IPS-15b (cell line): Measurements from ENCODE around the gene MPDZ.

ENCODE experiments used
- H3K27me3 ChIP-seq: one replicate; pipeline ENCODE4 v1.6.1; 2013; ENCODE audit warnings: low read length; ENCODE audit not compliant: control insufficient read depth, insufficient read depth
- H3K36me3 ChIP-seq: one replicate; pipeline ENCODE4 v1.6.1; 2013; ENCODE audit warnings: low read length; ENCODE audit not compliant: control insufficient read depth, insufficient read depth
- H3K4me1 ChIP-seq: one replicate; pipeline ENCODE4 v1.6.1; 2013; ENCODE audit warnings: mild to moderate bottlenecking, low read length; ENCODE audit not compliant: control insufficient read depth, insufficient read depth
- H3K4me3 ChIP-seq: one replicate; pipeline ENCODE4 v1.5.1; 2013; ENCODE audit warnings: low read depth, low read length
- H3K9ac ChIP-seq: one replicate; pipeline ENCODE4 v1.6.1; 2013; ENCODE audit warnings: low read depth, mild to moderate bottlenecking, low read length
- H3K9me3 ChIP-seq: one replicate; pipeline ENCODE4 v1.6.1; 2013; ENCODE audit warnings: mild to moderate bottlenecking, low read length; ENCODE audit not compliant: control insufficient read depth, insufficient read depth

The MPDZ gene

GRCh38 chr9:13279284-13280141 lies at the start of gene MPDZ:
Gene MPDZ (minus strand): TSS chr9:13279692. CDS start chr9:13250315, 29,377 bp downstream.
- H3K9ac ChIP-seq, result peak within 1 kb of the TSS; percentile 73
- H3K9me3 ChIP-seq, result no peaks in the 10 kb centered on the region
- peak within 1 kb of the TSS; percentile 85 for H3K4me3 ChIP-seq
- H3K36me3 ChIP-seq, result no peaks in the 10 kb centered on the region
- peaks cover 10% of the 10 kb centered on the region for H3K4me1 ChIP-seq
- H3K27me3 ChIP-seq, result no peaks in the 10 kb centered on the region

- Histone ChIP-seq H3K36me3 (no peaks in the 10 kb centered on the region), H3K9ac (no peak overlapping the region), H3K4me3 (no peak overlapping the region), H3K9me3 (no peaks in the 10 kb centered on the region), H3K27me3 (no peaks in the 10 kb centered on the region), H3K4me1 (no peaks in the 10 kb centered on the region)
These were observed 45.5 kb upstream of the MPDZ start for GRCh38 chr9:13324988-13325387.

- Histone ChIP-seq H3K4me1 (no peaks in the 10 kb centered on the region), H3K4me3 (no peak overlapping the region), H3K27me3 (no peaks in the 10 kb centered on the region), H3K9ac (no peak overlapping the region), H3K9me3 (no peaks in the 10 kb centered on the region), H3K36me3 (no peaks in the 10 kb centered on the region)
These were observed 43.5 kb upstream of the MPDZ start for GRCh38 chr9:13322828-13323550.

GRCh38 chr9:13318027-13318426 lies 38.5 kb upstream of the MPDZ start:
- no peaks in the 10 kb centered on the region for H3K9me3 ChIP-seq
- no peaks in the 10 kb centered on the region for H3K36me3 ChIP-seq
- no peaks in the 10 kb centered on the region for H3K27me3 ChIP-seq

GRCh38 chr9:13296972-13297371 lies 17.5 kb upstream of the MPDZ start:
- Histone ChIP-seq H3K9me3 (no peaks in the 10 kb centered on the region), H3K4me3 (no peak overlapping the region), H3K4me1 (no peaks in the 10 kb centered on the region), H3K36me3 (no peaks in the 10 kb centered on the region), H3K9ac (no peak overlapping the region), H3K27me3 (no peaks in the 10 kb centered on the region)

More at GRCh38 chr9:13318027-13318426, 38.5 kb upstream of the MPDZ start:
- Histone ChIP-seq H3K9ac (no peak overlapping the region), H3K4me1 (no peaks in the 10 kb centered on the region), H3K4me3 (no peak overlapping the region)

- Histone ChIP-seq H3K9me3 (no peaks in the 10 kb centered on the region), H3K4me1 (no peaks in the 10 kb centered on the region), H3K9ac (no peak overlapping the region), H3K36me3 (no peaks in the 10 kb centered on the region), H3K4me3 (no peak overlapping the region), H3K27me3 (no peaks in the 10 kb centered on the region)
These were observed 16.1 kb upstream of the MPDZ start for GRCh38 chr9:13295556-13295955.

- Histone ChIP-seq H3K27me3 (no peaks in the 10 kb centered on the region), H3K9ac (no peak overlapping the region), H3K4me1 (no peaks in the 10 kb centered on the region), H3K9me3 (no peaks in the 10 kb centered on the region), H3K4me3 (no peak overlapping the region), H3K36me3 (no peaks in the 10 kb centered on the region)
These were observed 13.3 kb upstream of the MPDZ start for GRCh38 chr9:13292782-13293181.

GRCh38 chr9:13292158-13292557 lies 12.7 kb upstream of the MPDZ start:
- H3K9ac ChIP-seq, result no peak overlapping the region
- no peaks in the 10 kb centered on the region for H3K27me3 ChIP-seq
- H3K4me1 ChIP-seq, result no peaks in the 10 kb centered on the region
- H3K4me3 ChIP-seq, result no peak overlapping the region
- H3K9me3 ChIP-seq, result no peaks in the 10 kb centered on the region
- H3K36me3 ChIP-seq, result no peaks in the 10 kb centered on the region

GRCh38 chr9:13291718-13292117 lies 12.2 kb upstream of the MPDZ start:
- Histone ChIP-seq H3K36me3 (no peaks in the 10 kb centered on the region), H3K9me3 (no peaks in the 10 kb centered on the region), H3K9ac (no peak overlapping the region), H3K27me3 (no peaks in the 10 kb centered on the region), H3K4me1 (no peaks in the 10 kb centered on the region), H3K4me3 (no peak overlapping the region)

GRCh38 chr9:13284011-13284410 lies 4.5 kb upstream of the MPDZ start:
- Histone ChIP-seq H3K36me3 (no peaks in the 10 kb centered on the region), H3K27me3 (no peaks in the 10 kb centered on the region), H3K4me1 (no peaks in the 10 kb centered on the region), H3K9ac (no peak overlapping the region), H3K9me3 (no peaks in the 10 kb centered on the region), H3K4me3 (no peak overlapping the region)

GRCh38 chr9:13282998-13283397 lies 3.5 kb upstream of the MPDZ start:
- H3K27me3 ChIP-seq, result no peaks in the 10 kb centered on the region
- no peaks in the 10 kb centered on the region for H3K9me3 ChIP-seq
- H3K9ac ChIP-seq, result no peak overlapping the region
- H3K36me3 ChIP-seq, result no peaks in the 10 kb centered on the region
- H3K4me3 ChIP-seq, result no peak overlapping the region
- H3K4me1 ChIP-seq, result no peaks in the 10 kb centered on the region
